ENCODE results near the gene CCSAP. TPM values are rescaled to one million over a fixed set of nuclear protein-coding genes. Genes with fewer than 3 reads are reported as not detected.
"Not testable (repeated sequence)": the region's sequence is repeated elsewhere in the genome, so short reads cannot be mapped to it uniquely, and the experiment has no call there.

The CCSAP gene
- total and polyA plus RNA-seq, 12 donors: 0.91 to 4.7 (median 2.9) TPM

- H3K27ac ChIP-seq: no peak overlapping the region
- ATAC-seq: no peak
- no peak for TF ChIP-seq CTCF (IDR thresholded peaks at IDR 0.05)
- intact Hi-C loops (cut with DNase I): loop anchor here in 2 of 10 donors (10.0 kb wide), 1 partner anchor 86 kb away; no protein-coding TSS in a partner anchor
- peaks cover 0 to 7% (median 3%) of the 10 kb centered on the region in 7 donors for H3K27me3 ChIP-seq
- H3K36me3 ChIP-seq: no peaks in the 10 kb centered on the region
- no peak overlapping the region for H3K4me3 ChIP-seq
- no peak for DNase-seq
- WGBS, 2 donors: 56 to 59% methylated on average over 7 of the region's 7 CpGs
- H3K9me3 ChIP-seq: no peaks in the 10 kb centered on the region
- H3K4me1 ChIP-seq: peaks cover 0 to 8% (median 0%) of the 10 kb centered on the region in 9 donors
These were observed 35.9 kb upstream of the CCSAP start for GRCh38 chr1:229378586-229379367.

- DNase-seq, H3K4me1 ChIP-seq, H3K9me3 ChIP-seq, H3K36me3 ChIP-seq, ATAC-seq, H3K4me3 ChIP-seq, H3K27ac ChIP-seq, H3K27me3 ChIP-seq: not testable (repeated sequence)
- intact Hi-C loops (cut with DNase I): loop anchor here in 2 of 10 donors (10.0 kb wide), 1 partner anchor 87 kb away; no protein-coding TSS in a partner anchor
- 95 to 96% methylated on average over 6 of the region's 6 CpGs for WGBS, 2 donors
These were observed 35.2 kb upstream of the CCSAP start for GRCh38 chr1:229378035-229378434.

- no peak overlapping the region for H3K27ac ChIP-seq
- no peak overlapping the region for H3K4me3 ChIP-seq
- peaks cover 0 to 8% (median 0%) of the 10 kb centered on the region in 9 donors for H3K4me1 ChIP-seq
- H3K36me3 ChIP-seq: no peaks in the 10 kb centered on the region
- no peaks in the 10 kb centered on the region for H3K9me3 ChIP-seq
- TF ChIP-seq CTCF (IDR thresholded peaks at IDR 0.05): no peak
- H3K27me3 ChIP-seq: peaks cover 0 to 7% (median 3%) of the 10 kb centered on the region in 7 donors
- DNase-seq (no peak), ATAC-seq (no peak)
- intact Hi-C loops (cut with DNase I): loop anchor here in 2 of 10 donors (10.0 kb wide), 1 partner anchor 87 kb away; no protein-coding TSS in a partner anchor
- whole genome bisulfite sequencing, 2 donors: 93 to 97% methylated on average over 10 of the region's 10 CpGs
These were observed 34.6 kb upstream of the CCSAP start for GRCh38 chr1:229377429-229377828.

GRCh38 chr1:229376521-229376920, 33.7 kb upstream of the CCSAP start:
- Histone ChIP-seq H3K4me3 (no peak overlapping the region), H3K4me1 (peaks cover 0 to under 1% (median 0%) of the 10 kb centered on the region in 9 donors), H3K27ac (no peak overlapping the region), H3K9me3 (no peaks in the 10 kb centered on the region), H3K36me3 (no peaks in the 10 kb centered on the region), H3K27me3 (peaks cover 0 to 7% (median 0%) of the 10 kb centered on the region in 7 donors)
- no peak for TF ChIP-seq CTCF (IDR thresholded peaks at IDR 0.05)
- no peak for ATAC-seq
- DNase-seq: no peak
- 84 to 89% methylated on average over 6 of the region's 6 CpGs for WGBS, 2 donors
- intact Hi-C loops (cut with DNase I): loop anchor here in 2 of 10 donors (10.0 kb wide), 1 partner anchor 88 kb away; no protein-coding TSS in a partner anchor
